ENCODE measurements around the gene PLXNA1. TPM values are rescaled to one million over a fixed set of nuclear protein-coding genes. Genes with fewer than 3 reads are reported as not detected.

PLXNA1 gene
- total RNA-seq, 2 donors from 2014 or later = 66.3 to 79.4 TPM

DNA sequence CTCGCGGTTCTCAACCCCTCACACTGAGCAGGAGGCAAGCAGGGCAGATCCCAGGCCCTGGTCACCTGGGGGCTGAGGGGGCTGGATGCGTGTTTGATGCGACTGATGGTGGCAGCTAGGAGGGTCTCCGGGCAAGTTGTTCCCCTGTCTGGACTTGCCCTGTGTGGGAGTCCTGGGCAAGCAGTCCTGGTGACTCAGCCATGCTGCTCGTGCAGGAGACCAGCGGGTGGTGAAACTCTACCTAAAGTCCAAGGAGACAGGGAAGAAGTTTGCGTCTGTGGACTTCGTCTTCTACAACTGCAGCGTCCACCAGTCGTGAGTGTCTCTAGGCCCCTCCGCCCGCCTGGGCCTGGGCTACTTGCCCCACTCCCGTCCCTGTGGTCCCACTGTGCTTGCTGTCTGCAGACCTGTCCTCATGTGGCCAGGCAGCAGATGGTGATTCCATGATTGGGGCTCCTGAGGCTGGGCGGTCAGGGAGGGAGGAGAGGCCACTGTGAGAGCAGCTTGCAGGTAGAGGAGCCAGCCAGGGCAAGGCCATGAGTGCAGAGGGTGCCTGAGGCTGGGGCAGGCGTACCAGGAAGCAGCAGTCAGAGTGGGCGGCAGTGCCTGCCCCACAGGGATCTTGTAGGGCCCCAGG, 23.1 kb downstream of the PLXNA1 start:
- Mint-ChIP-seq H3K27me3 (ENCODE audit: insufficient read depth) (no peaks in the 10 kb centered on the region), H3K4me3 (no peak overlapping the region), H3K9me3 (no peaks in the 10 kb centered on the region), H3K36me3 (ENCODE audit: low read depth) (peaks cover 18% of the 10 kb centered on the region), H3K27ac (no peak overlapping the region), H3K4me1 (peaks cover 11% of the 10 kb centered on the region)
- no peak overlapping the region for H3K4me3 ChIP-seq (ENCODE audit: low read length)
- H3K9me3 ChIP-seq (ENCODE audit: control insufficient read depth, low read length) = no peaks in the 10 kb centered on the region
- 94 to 96% methylated on average over 12 to 17 of the region's 17 CpGs for WGBS, 2 experiments (ENCODE audit: insufficient coverage in 1 of 2, insufficient read length in 1 of 2)
- H3K9ac ChIP-seq (ENCODE audit: extremely low read depth, low read length, poor library complexity, severe bottlenecking) = no peak overlapping the region
- H3K36me3 ChIP-seq (ENCODE audit: control insufficient read depth, insufficient read depth, low read length) = peaks cover 37% of the 10 kb centered on the region
- DNase-seq = no peak
- TF ChIP-seq, protein P1, sequence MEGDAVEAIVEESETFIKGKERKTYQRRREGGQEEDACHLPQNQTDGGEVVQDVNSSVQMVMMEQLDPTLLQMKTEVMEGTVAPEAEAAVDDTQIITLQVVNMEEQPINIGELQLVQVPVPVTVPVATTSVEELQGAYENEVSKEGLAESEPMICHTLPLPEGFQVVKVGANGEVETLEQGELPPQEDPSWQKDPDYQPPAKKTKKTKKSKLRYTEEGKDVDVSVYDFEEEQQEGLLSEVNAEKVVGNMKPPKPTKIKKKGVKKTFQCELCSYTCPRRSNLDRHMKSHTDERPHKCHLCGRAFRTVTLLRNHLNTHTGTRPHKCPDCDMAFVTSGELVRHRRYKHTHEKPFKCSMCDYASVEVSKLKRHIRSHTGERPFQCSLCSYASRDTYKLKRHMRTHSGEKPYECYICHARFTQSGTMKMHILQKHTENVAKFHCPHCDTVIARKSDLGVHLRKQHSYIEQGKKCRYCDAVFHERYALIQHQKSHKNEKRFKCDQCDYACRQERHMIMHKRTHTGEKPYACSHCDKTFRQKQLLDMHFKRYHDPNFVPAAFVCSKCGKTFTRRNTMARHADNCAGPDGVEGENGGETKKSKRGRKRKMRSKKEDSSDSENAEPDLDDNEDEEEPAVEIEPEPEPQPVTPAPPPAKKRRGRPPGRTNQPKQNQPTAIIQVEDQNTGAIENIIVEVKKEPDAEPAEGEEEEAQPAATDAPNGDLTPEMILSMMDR (conservative IDR thresholded peaks at IDR 0.05) = no peak
- H3K27me3 ChIP-seq (ENCODE audit: control insufficient read depth, insufficient read depth, low read length, poor library complexity, severe bottlenecking) = no peaks in the 10 kb centered on the region
- no peak overlapping the region for H3K27ac ChIP-seq (ENCODE audit: low read depth, low read length)
- peaks cover 12% of the 10 kb centered on the region for H3K4me1 ChIP-seq (ENCODE audit: control insufficient read depth, insufficient read depth, low read length)

- peaks cover 6% of the 10 kb centered on the region for H3K4me1 ChIP-seq (ENCODE audit: control insufficient read depth, insufficient read depth, low read length)
- TF ChIP-seq, protein P1 (conservative IDR thresholded peaks at IDR 0.05) = no peak
- H3K27ac Mint-ChIP-seq = peak overlapping the region; percentile 23
- peaks cover 42% of the 10 kb centered on the region for H3K36me3 ChIP-seq (ENCODE audit: control insufficient read depth, insufficient read depth, low read length)
- no peaks in the 10 kb centered on the region for H3K27me3 ChIP-seq (ENCODE audit: control insufficient read depth, insufficient read depth, low read length, poor library complexity, severe bottlenecking)
- no peaks in the 10 kb centered on the region for H3K27me3 Mint-ChIP-seq (ENCODE audit: insufficient read depth)
- H3K4me3 Mint-ChIP-seq = no peak overlapping the region
- H3K4me1 Mint-ChIP-seq = peaks cover 8% of the 10 kb centered on the region
- no peak overlapping the region for H3K4me3 ChIP-seq (ENCODE audit: low read length)
- H3K9me3 Mint-ChIP-seq = no peaks in the 10 kb centered on the region
- H3K27ac ChIP-seq (ENCODE audit: low read depth, low read length) = no peak overlapping the region
- DNase-seq = no peak
- peaks cover 20% of the 10 kb centered on the region for H3K36me3 Mint-ChIP-seq (ENCODE audit: low read depth)
- no peaks in the 10 kb centered on the region for H3K9me3 ChIP-seq (ENCODE audit: control insufficient read depth, low read length)
- H3K9ac ChIP-seq (ENCODE audit: extremely low read depth, low read length, poor library complexity, severe bottlenecking) = no peak overlapping the region
- 89 to 94% methylated on average over 6 to 8 of the region's 8 CpGs for WGBS, 2 experiments (ENCODE audit: insufficient coverage in 1 of 2, insufficient read length in 1 of 2)
Observed at GRCh38 chr3:127006781-127007436, 24.0 kb downstream of the PLXNA1 start.

DNA sequence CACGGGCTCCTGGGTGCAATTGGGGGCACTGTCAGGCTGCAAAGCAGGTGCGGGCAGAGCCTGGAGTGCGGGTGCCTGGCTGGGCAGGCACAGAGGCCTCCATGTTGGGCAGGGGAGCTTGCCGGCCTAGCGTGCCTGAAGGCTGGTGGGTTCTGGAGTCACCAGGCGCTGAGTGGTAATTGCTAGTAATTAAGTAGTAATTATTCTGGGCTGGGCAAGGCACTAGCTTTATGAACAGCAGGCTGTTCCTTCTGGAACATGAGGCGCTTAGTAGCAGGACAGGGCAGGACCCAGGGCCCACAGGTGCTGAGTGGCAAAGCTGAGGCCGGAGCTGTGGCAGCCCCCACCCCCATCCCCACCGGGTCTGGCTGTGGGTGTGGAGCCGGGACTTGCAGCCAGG, 25.3 kb downstream of the PLXNA1 start:
- Mint-ChIP-seq H3K9me3 (no peaks in the 10 kb centered on the region), H3K4me3 (no peak overlapping the region), H3K36me3 (ENCODE audit: low read depth) (peaks cover 27% of the 10 kb centered on the region), H3K27ac (peak overlapping the region; percentile 44), H3K27me3 (ENCODE audit: insufficient read depth) (no peaks in the 10 kb centered on the region), H3K4me1 (no peaks in the 10 kb centered on the region)
- DNase-seq = no peak
- no peak overlapping the region for H3K27ac ChIP-seq (ENCODE audit: low read depth, low read length)
- H3K4me3 ChIP-seq (ENCODE audit: low read length) = no peak overlapping the region
- peaks cover 48% of the 10 kb centered on the region for H3K36me3 ChIP-seq (ENCODE audit: control insufficient read depth, insufficient read depth, low read length)
- no peak overlapping the region for H3K9ac ChIP-seq (ENCODE audit: extremely low read depth, low read length, poor library complexity, severe bottlenecking)
- 93% methylated on average over 5 to 10 of the region's 10 CpGs for whole genome bisulfite sequencing, 2 experiments (ENCODE audit: insufficient coverage in 1 of 2, insufficient read length in 1 of 2)
- no peaks in the 10 kb centered on the region for H3K4me1 ChIP-seq (ENCODE audit: control insufficient read depth, insufficient read depth, low read length)
- TF ChIP-seq, protein P1 (conservative IDR thresholded peaks at IDR 0.05) = no peak
- no peaks in the 10 kb centered on the region for H3K27me3 ChIP-seq (ENCODE audit: control insufficient read depth, insufficient read depth, low read length, poor library complexity, severe bottlenecking)
- H3K9me3 ChIP-seq (ENCODE audit: control insufficient read depth, low read length) = no peaks in the 10 kb centered on the region
